C1 segment of cervical spinal cord (tissue), 14 donors: Measurements from ENCODE around the gene MYF5.

Experiments
- DNase-seq, 14 donors: peaks; one replicate each; lab custom pipeline; 2025; lab: John Stamatoyannopoulos, UW

Gene MYF5

GRCh38 chr12:80763874-80764273 lies 47.2 kb downstream of the MYF5 start:
- DNase-seq: peak in 1 of 14 donors; percentile 2

GRCh38 chr12:80766210-80766609 lies 49.5 kb downstream of the MYF5 start:
- DNase-seq: no peak

GRCh38 chr12:80766897-80767296 lies 50.2 kb downstream of the MYF5 start:
- DNase-seq: no peak
